IMR-90 (cell line): ENCODE measurements around the gene ZNF423. TPM values are rescaled to one million over a fixed set of nuclear protein-coding genes. Genes with fewer than 3 reads are reported as not detected.

ENCODE experiments used
- ATAC-seq: fragments of 200-7000 bp; cut with Tn5 transposase; 2 replicates; pipeline ENCODE4 v1.9.1; 2020; ENCODE audit warnings: low read depth, mild to moderate bottlenecking, moderate library complexity
- BruUV-seq: library from RNA; stranded (reverse); fragments of 400-500 nt; replicated peaks from 2 replicates; lab custom pipeline; 2021; lab: Mats Ljungman, UMichigan
- CTCF ChIA-PET: fragments of 300-600 bp; formaldehyde crosslinking; extraction: SDS; loops from one replicate; lab custom pipeline; 2021; ENCODE audit warnings: antibody characterized with exemption; lab: Yijun Ruan, JAX
- POLR2A ChIA-PET: fragments of 300-600 bp; sonication (Branson Sonifier 250); formaldehyde crosslinking; loops from one replicate; lab custom pipeline; 2022; ENCODE audit warnings: antibody characterized with exemption; ENCODE audit not compliant: unreplicated experiment; lab: Charles Lee
- DNase-seq: peaks from one replicate; pipeline ENCODE4 v3.0.0; 2013
- H2AFZ ChIP-seq: replicated peaks from 2 replicates; pipeline ENCODE3; 2013; ENCODE audit warnings: low read length, mild to moderate bottlenecking; ENCODE audit not compliant: poor library complexity
- H2AK5ac ChIP-seq: 2 replicates; pipeline ENCODE4 v1.6.1; 2013; ENCODE audit warnings: low read depth, low read length, inconsistent platforms
- H2AK9ac ChIP-seq: replicated peaks from 2 replicates; pipeline ENCODE3; 2013; ENCODE audit warnings: mild to moderate bottlenecking, low read depth, low read length, moderate library complexity; ENCODE audit not compliant: poor library complexity
- H2BK120ac ChIP-seq: 2 replicates; pipeline ENCODE4 v1.6.1; 2013; ENCODE audit warnings: low read depth, low read length, inconsistent platforms
- H2BK15ac ChIP-seq: 3 replicates; pipeline ENCODE4 v1.6.1; 2013; ENCODE audit warnings: low read depth, low read length, inconsistent platforms
- H2BK20ac ChIP-seq: 2 replicates; pipeline ENCODE4 v1.6.1; 2013; ENCODE audit warnings: low read depth, mild to moderate bottlenecking, inconsistent platforms, low read length, moderate library complexity
- H2BK5ac ChIP-seq: 2 replicates; pipeline ENCODE4 v1.6.1; 2013; ENCODE audit warnings: mild to moderate bottlenecking, low read depth, low read length, inconsistent platforms; ENCODE audit not compliant: poor library complexity, severe bottlenecking
- H3K14ac ChIP-seq: replicated peaks from 2 replicates; pipeline ENCODE4 v1.6.1; 2013; ENCODE audit warnings: low read depth, low read length, inconsistent platforms
- H3K18ac ChIP-seq: 2 replicates; pipeline ENCODE4 v1.6.1; 2013; ENCODE audit warnings: low read depth, low read length, control low read depth
- H3K23ac ChIP-seq: 2 replicates; pipeline ENCODE4 v1.6.1; 2013; ENCODE audit warnings: low read depth, low read length, inconsistent platforms
- H3K27ac ChIP-seq: 2 replicates; pipeline ENCODE4 v1.5.1; 2013; ENCODE audit warnings: mild to moderate bottlenecking, control low read depth, low read length; ENCODE audit not compliant: insufficient read depth
- H3K27me3 ChIP-seq: 2 replicates; pipeline ENCODE4 v1.6.1; 2013; ENCODE audit warnings: low read length; ENCODE audit not compliant: control insufficient read depth, insufficient read depth
- H3K36me3 ChIP-seq: 2 replicates; pipeline ENCODE4 v1.6.1; 2013; ENCODE audit warnings: low read length, mixed read lengths; ENCODE audit not compliant: control insufficient read depth, insufficient read depth
- H3K4ac ChIP-seq: 2 replicates; pipeline ENCODE4 v1.6.1; 2013; ENCODE audit warnings: low read depth, low read length, inconsistent platforms
- H3K4me1 ChIP-seq: 2 replicates; pipeline ENCODE4 v1.6.1; 2013; ENCODE audit warnings: low read length, mixed read lengths; ENCODE audit not compliant: control insufficient read depth, insufficient read depth
- H3K4me2 ChIP-seq: 2 replicates; pipeline ENCODE4 v1.6.1; 2013; ENCODE audit warnings: low read depth, mild to moderate bottlenecking, control low read depth, low read length, moderate library complexity
- H3K4me3 ChIP-seq: 2 replicates; pipeline ENCODE4 v1.5.1; 2013; ENCODE audit warnings: low read depth, mild to moderate bottlenecking, control low read depth, low read length, moderate library complexity; ENCODE audit not compliant: insufficient read depth
- H3K56ac ChIP-seq: 2 replicates; pipeline ENCODE4 v1.6.1; 2013; ENCODE audit warnings: low read length, inconsistent platforms; ENCODE audit not compliant: insufficient read depth; ENCODE audit errors: extremely low read depth
- H3K79me1 ChIP-seq, 2 experiments: 2 replicates each; pipeline ENCODE4 v1.6.1; 2013; ENCODE audit warnings: low read length in 2 of 2, inconsistent platforms in 1 of 2, low read depth in 1 of 2
- H3K9ac ChIP-seq: 2 replicates; pipeline ENCODE4 v1.6.1; 2013; ENCODE audit warnings: low read depth, low read length, control low read depth
- H3K9me1 ChIP-seq: 2 replicates; pipeline ENCODE4 v1.6.1; 2013; ENCODE audit warnings: low read length, inconsistent platforms; ENCODE audit not compliant: insufficient read depth
- H3K9me3 ChIP-seq: 2 replicates; pipeline ENCODE4 v1.6.1; 2013; ENCODE audit warnings: low read length; ENCODE audit not compliant: control insufficient read depth, insufficient read depth
- H4K20me1 ChIP-seq: 2 replicates; pipeline ENCODE4 v1.6.1; 2013; ENCODE audit warnings: low read length, inconsistent platforms; ENCODE audit not compliant: insufficient read depth
- H4K5ac ChIP-seq: 2 replicates; pipeline ENCODE4 v1.6.1; 2013; ENCODE audit warnings: mild to moderate bottlenecking, low read depth, low read length, control low read depth
- H4K8ac ChIP-seq, 2 experiments: 2 replicates each; pipeline ENCODE4 v1.6.1; 2013; ENCODE audit warnings: low read depth in 2 of 2, low read length in 2 of 2, control low read depth in 1 of 2, inconsistent platforms in 1 of 2
- H4K91ac ChIP-seq: 2 replicates; pipeline ENCODE4 v1.6.1; 2013; ENCODE audit warnings: low read depth, low read length, inconsistent platforms; ENCODE audit not compliant: insufficient read depth
- BHLHE40 ChIP-seq: fragments of 150-350 bp; IDR thresholded peaks from 2 replicates; pipeline ENCODE4 v1.6.1; 2016; ENCODE audit warnings: mild to moderate bottlenecking, low read depth, low read length
- CEBPB ChIP-seq: IDR thresholded peaks from 2 replicates; pipeline ENCODE4 v1.6.1; 2012; ENCODE audit warnings: low read depth, low read length, improper control_type of control experiment
- CHD1 ChIP-seq: IDR thresholded peaks from 2 replicates; pipeline ENCODE4 v1.6.1; 2012; ENCODE audit warnings: low read depth, low read length, improper control_type of control experiment
- FOS ChIP-seq: fragments of 150-350 bp; IDR thresholded peaks from 2 replicates; pipeline ENCODE4 v1.6.1; 2016; ENCODE audit warnings: low read depth, low read length
- MAFK ChIP-seq: IDR thresholded peaks from 2 replicates; pipeline ENCODE4 v1.6.1; 2012; ENCODE audit warnings: low read depth, low read length, improper control_type of control experiment
- NFE2L2 ChIP-seq: fragments of 150-350 bp; IDR thresholded peaks from 2 replicates; pipeline ENCODE4 v1.6.1; 2016; ENCODE audit warnings: low read depth, mild to moderate bottlenecking, low read length
- POLR2A ChIP-seq: IDR thresholded peaks from 2 replicates; pipeline ENCODE4 v1.6.1; 2012; ENCODE audit warnings: mild to moderate bottlenecking, low read depth, low read length
- RAD21 ChIP-seq: IDR thresholded peaks from 2 replicates; pipeline ENCODE4 v1.6.1; 2012; ENCODE audit warnings: low read length, improper control_type of control experiment
- RCOR1 ChIP-seq: IDR thresholded peaks from 2 replicates; pipeline ENCODE4 v1.6.1; 2012; ENCODE audit warnings: mild to moderate bottlenecking, low read length, improper control_type of control experiment; ENCODE audit not compliant: insufficient replicate concordance
- RFX5 ChIP-seq: IDR thresholded peaks from 2 replicates; pipeline ENCODE4 v1.8.0; 2012; ENCODE audit warnings: low read depth, mild to moderate bottlenecking, low read length, moderate library complexity
- SMC3 ChIP-seq: fragments of 150-350 bp; IDR thresholded peaks from 2 replicates; pipeline ENCODE4 v1.6.1; 2016; ENCODE audit warnings: low read depth, mild to moderate bottlenecking, antibody characterized with exemption, low read length, moderate library complexity
- WGBS, 2 experiments: methylation state at CpG; one replicate each; pipeline versions ENCODE4 v1.1.5 to v1.1.7; 2013; ENCODE audit warnings: missing lambda C conversion rate in 2 of 2; ENCODE audit not compliant: insufficient read length in 1 of 2; ENCODE audit errors: extremely low coverage in 2 of 2; 5-methylcytosine and 5-hydroxymethylcytosine counted together
- dilution Hi-C: fragments of 300-500 bp; cut with HindIII; formaldehyde crosslinking; loops from one replicate; pipeline ENCODE4 v1.14.3; 2018; ENCODE audit warnings: low sequenced_read_pairs; ENCODE audit not compliant: unreplicated experiment
- in situ Hi-C: fragments of 300-500 bp; cut with MboI; formaldehyde crosslinking; loops from 3 replicates; pipeline ENCODE4 v1.14.3; 2019; ENCODE audit warnings: low sequenced_read_pairs, inconsistent platforms, mixed read lengths
- intact Hi-C: fragments of 100-400 bp; cut with micrococcal nuclease; formaldehyde crosslinking; loops from 2 replicates; pipeline ENCODE4 v1.10.0; 2022
- polyA plus RNA-seq, 3 experiments: library from polyadenylated mRNA; depleted of rRNA; stranded (reverse); fragments of >200 nt; gene quantifications; 2 replicates each; pipeline ENCODE4 v1.2.3, GENCODE V29; 2012; ENCODE audit warnings: low replicate concordance in 1 of 3
- total RNA-seq: library from RNA; depleted of rRNA; stranded (reverse); fragments of >200 nt; gene quantifications from 2 replicates; pipeline ENCODE4 v1.2.3, GENCODE V29; 2012
- TF ChIP-seq, protein P1 (sequence below): conservative IDR thresholded peaks from 2 replicates; pipeline ENCODE4 v1.5.1; 2012; ENCODE audit warnings: mild to moderate bottlenecking, low read depth, low read length, improper control_type of control experiment
- TF ChIP-seq, protein P2 (sequence below): fragments of 150-350 bp; IDR thresholded peaks from 2 replicates; pipeline ENCODE4 v1.6.1; 2017; ENCODE audit warnings: mild to moderate bottlenecking, antibody characterized with exemption, low read length, low read depth

Gene ZNF423
- total and polyA plus RNA-seq, 2 of the 4 experiments (the other 2 are of a cell fraction): under 0.01 to 0.10 TPM

DNA sequence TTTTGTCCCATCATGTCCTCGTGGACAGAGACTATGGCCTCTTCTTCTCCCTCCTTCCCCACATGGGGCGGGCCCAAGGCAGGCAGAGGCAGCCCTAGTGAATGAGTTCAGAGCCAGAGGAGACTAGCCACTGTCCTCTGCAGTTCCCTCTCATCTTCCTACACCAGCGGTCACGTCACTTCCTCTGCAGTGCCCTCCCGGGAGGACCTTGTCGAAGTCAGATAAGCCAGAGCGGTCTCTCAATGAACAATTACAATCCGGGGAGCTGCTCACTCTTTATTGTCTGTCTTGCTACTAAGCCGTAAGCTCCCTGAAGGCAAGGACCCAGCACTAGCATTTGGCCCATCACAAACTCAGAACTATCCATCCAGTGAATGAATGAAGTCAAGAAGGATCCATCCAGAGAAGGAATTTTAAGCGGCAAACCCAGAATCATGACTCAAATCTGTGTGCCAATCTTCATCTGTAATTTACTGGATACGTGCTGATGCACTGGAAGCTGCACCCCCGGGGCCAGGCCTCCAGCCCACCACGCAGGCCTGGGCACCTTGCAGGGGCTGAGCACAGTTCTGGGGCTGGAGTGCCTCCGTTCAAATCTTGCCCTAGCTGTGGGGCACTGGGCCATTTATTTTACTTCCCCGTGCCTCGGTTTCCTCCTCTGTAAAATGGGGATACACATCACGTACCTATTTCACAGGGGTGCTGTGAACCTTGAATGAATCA, 18.1 kb downstream of the ZNF423 start:
- in situ Hi-C loops: no loop called here
- no peak overlapping the region for H2BK5ac ChIP-seq
- no peaks in the 10 kb centered on the region for H3K9me1 ChIP-seq
- peaks cover 21% of the 10 kb centered on the region for H3K27me3 ChIP-seq
- no peak overlapping the region for H3K4me2 ChIP-seq
- dilution Hi-C loops: no loop called here
- ChIA-PET CTCF (no interaction called here), POLR2A (no interaction called here)
- no peak overlapping the region for H3K23ac ChIP-seq
- no peak overlapping the region for H3K4ac ChIP-seq
- no peaks in the 10 kb centered on the region for H3K9me3 ChIP-seq
- H3K36me3 ChIP-seq: no peaks in the 10 kb centered on the region
- no peak overlapping the region for H4K8ac ChIP-seq
- H3K27ac ChIP-seq: no peak overlapping the region
- ATAC-seq (no peak), DNase-seq (no peak)
- H3K9ac ChIP-seq: no peak overlapping the region
- no peak overlapping the region for H2AFZ ChIP-seq
- no peak overlapping the region for H2AK5ac ChIP-seq
- H3K18ac ChIP-seq: no peak overlapping the region
- H3K14ac ChIP-seq: no peak overlapping the region
- no peak overlapping the region for H2AK9ac ChIP-seq
- intact Hi-C loops: no loop called here
- no peak overlapping the region for H2BK15ac ChIP-seq
- no peaks in the 10 kb centered on the region for H4K20me1 ChIP-seq
- TF ChIP-seq NFE2L2 (no peak), POLR2A (no peak), RFX5 (no peak), SMC3 (no peak), RAD21 (no peak), CEBPB (no peak), FOS (no peak), CHD1 (no peak), MAFK (no peak), RCOR1 (no peak), BHLHE40 (no peak)
- TF ChIP-seq, protein P1, sequence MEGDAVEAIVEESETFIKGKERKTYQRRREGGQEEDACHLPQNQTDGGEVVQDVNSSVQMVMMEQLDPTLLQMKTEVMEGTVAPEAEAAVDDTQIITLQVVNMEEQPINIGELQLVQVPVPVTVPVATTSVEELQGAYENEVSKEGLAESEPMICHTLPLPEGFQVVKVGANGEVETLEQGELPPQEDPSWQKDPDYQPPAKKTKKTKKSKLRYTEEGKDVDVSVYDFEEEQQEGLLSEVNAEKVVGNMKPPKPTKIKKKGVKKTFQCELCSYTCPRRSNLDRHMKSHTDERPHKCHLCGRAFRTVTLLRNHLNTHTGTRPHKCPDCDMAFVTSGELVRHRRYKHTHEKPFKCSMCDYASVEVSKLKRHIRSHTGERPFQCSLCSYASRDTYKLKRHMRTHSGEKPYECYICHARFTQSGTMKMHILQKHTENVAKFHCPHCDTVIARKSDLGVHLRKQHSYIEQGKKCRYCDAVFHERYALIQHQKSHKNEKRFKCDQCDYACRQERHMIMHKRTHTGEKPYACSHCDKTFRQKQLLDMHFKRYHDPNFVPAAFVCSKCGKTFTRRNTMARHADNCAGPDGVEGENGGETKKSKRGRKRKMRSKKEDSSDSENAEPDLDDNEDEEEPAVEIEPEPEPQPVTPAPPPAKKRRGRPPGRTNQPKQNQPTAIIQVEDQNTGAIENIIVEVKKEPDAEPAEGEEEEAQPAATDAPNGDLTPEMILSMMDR: no peak
- TF ChIP-seq, protein P2, sequence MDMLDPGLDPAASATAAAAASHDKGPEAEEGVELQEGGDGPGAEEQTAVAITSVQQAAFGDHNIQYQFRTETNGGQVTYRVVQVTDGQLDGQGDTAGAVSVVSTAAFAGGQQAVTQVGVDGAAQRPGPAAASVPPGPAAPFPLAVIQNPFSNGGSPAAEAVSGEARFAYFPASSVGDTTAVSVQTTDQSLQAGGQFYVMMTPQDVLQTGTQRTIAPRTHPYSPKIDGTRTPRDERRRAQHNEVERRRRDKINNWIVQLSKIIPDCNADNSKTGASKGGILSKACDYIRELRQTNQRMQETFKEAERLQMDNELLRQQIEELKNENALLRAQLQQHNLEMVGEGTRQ: no peak
- H2BK120ac ChIP-seq: no peak overlapping the region
- H4K91ac ChIP-seq: no peak overlapping the region
- BruUV-seq: no TSS peak
- WGBS, 2 experiments: 53% methylated on average over 14 of the region's 17 CpGs; no CpG with 5 or more reads in 1 of the 2 experiments
- no peaks in the 10 kb centered on the region for H3K4me1 ChIP-seq
- no peak overlapping the region for H3K56ac ChIP-seq
- no peaks in the 10 kb centered on the region for H3K79me1 ChIP-seq
- no peak overlapping the region for H4K5ac ChIP-seq
- H3K4me3 ChIP-seq: no peak overlapping the region
- no peak overlapping the region for H2BK20ac ChIP-seq
